SH-SY5Y (cell line): ENCODE measurements around the gene RBFOX2.

ENCODE experiments used
- GATA2 ChIP-seq: IDR thresholded peaks from 2 replicates; pipeline ENCODE4 v1.6.1; 2011; ENCODE audit warnings: mild to moderate bottlenecking, low read depth, low read length
- GATA3 ChIP-seq: IDR thresholded peaks from 2 replicates; pipeline ENCODE4 v1.6.1; 2011; ENCODE audit warnings: low read depth, mild to moderate bottlenecking, low read length, moderate library complexity

GRCh38 chr22:35733791-35734516, 294.7 kb downstream of the RBFOX2 start:
- no peak for TF ChIP-seq GATA2
- TF ChIP-seq GATA3 = no peak
